Stomach (tissue), 9 donors: ENCODE data around the gene LHX4. TPM values are rescaled to one million over a fixed set of nuclear protein-coding genes. Genes with fewer than 3 reads are reported as not detected.

Experiments used
- DNase-seq, 2 donors: peaks; one replicate each; pipeline versions ENCODE4 v3.0.0 to v3.0.0-alpha.2; 2013 to 2019
- H3K27ac ChIP-seq, 5 donors: fragments of 200-600 bp in 4 of 5; sonication (generic) in 4 of 5; one replicate each; pipeline ENCODE4 v1.5.1; 2013 to 2019; ENCODE audit warnings: mild to moderate bottlenecking in 1 of 5, moderate library complexity in 1 of 5
- H3K27me3 ChIP-seq, 3 donors: fragments of 200-600 bp; sonication (generic); one replicate each; pipeline ENCODE4 v1.5.1; 2017 to 2019; ENCODE audit warnings: mixed run types in 1 of 3
- H3K36me3 ChIP-seq, 4 donors: fragments of 200-600 bp; sonication (generic); 1 replicate in 3 of 4; 2 replicates in 1 of 4; pipeline ENCODE4 v1.5.1; 2016 to 2019
- H3K4me1 ChIP-seq, 4 donors: fragments of 200-600 bp; sonication (generic); one replicate each; pipeline ENCODE4 v1.5.1; 2016 to 2019
- H3K4me3 ChIP-seq, 4 donors: fragments of 200-600 bp; sonication (generic) in 3 of 4; one replicate each; pipeline ENCODE4 v1.5.1; 2016 to 2019; ENCODE audit warnings: mild to moderate bottlenecking in 1 of 4
- H3K9me3 ChIP-seq, 4 donors: fragments of 200-600 bp; sonication (generic); one replicate each; pipeline ENCODE4 v1.5.1; 2016 to 2019
- EP300 ChIP-seq: sonication (generic); formaldehyde crosslinking; IDR thresholded peaks from one replicate; pipeline ENCODE4 v1.6.1; 2017; ENCODE audit warnings: antibody characterized with exemption
- POLR2A ChIP-seq, 4 donors: fragments of 450-650 bp; IDR thresholded peaks; one replicate each; pipeline ENCODE4 v1.6.1; 2016; ENCODE audit warnings: antibody characterized with exemption in 4 of 4, control low read depth in 2 of 4, mild to moderate bottlenecking in 1 of 4, moderate library complexity in 1 of 4
- POLR2AphosphoS5 ChIP-seq, 3 donors: sonication (generic); formaldehyde crosslinking; IDR thresholded peaks; one replicate each; pipeline ENCODE4 v1.6.1; 2016; ENCODE audit warnings: antibody characterized with exemption in 3 of 3
- WGBS, 5 donors: extraction: QIAGEN DNeasy Blood & Tissue Kit in 3 of 5; methylation state at CpG; one replicate each; pipeline versions ENCODE4 v1.1.5 to v1.1.7; 2013 to 2018; 5-methylcytosine and 5-hydroxymethylcytosine counted together
- intact Hi-C: fragments of 100-400 bp; cut with DNase I; formaldehyde crosslinking; loops from one replicate; pipeline ENCODE4 v1.15.1; 2023; ENCODE audit warnings: low total_unique reads
- polyA plus RNA-seq, 3 donors: library from polyadenylated mRNA; stranded (reverse); fragments of 200-250 nt; gene quantifications; one replicate each; pipeline ENCODE4 v1.2.3, GENCODE V29; 2013
- total RNA-seq, 5 donors: library from RNA; depleted of rRNA; stranded (reverse); fragments of >200 nt; gene quantifications; one replicate each; pipeline versions ENCODE4 v1.1.0 to v1.2.3, GENCODE V29; 2014 to 2016
- TF ChIP-seq, protein P1 (sequence below), 7 experiments: fragments of 450-650 bp in 4 of 7; fragments of 200-600 bp in 3 of 7; sonication (generic) in 3 of 7; IDR thresholded peaks; one replicate each; pipeline ENCODE4 v1.5.1; 2016 to 2019; ENCODE audit warnings: antibody characterized with exemption in 7 of 7, control low read depth in 2 of 7, mild to moderate bottlenecking in 1 of 7
- donor health status: healthy with polysubstance abuse.
- donor health status: Bipolar disorder and iron deficiency.
- donor health status: healthy.

LHX4 gene
- total and polyA plus RNA-seq, 8 donors = 0.03 to 0.18 TPM; not detected in 6

DNA sequence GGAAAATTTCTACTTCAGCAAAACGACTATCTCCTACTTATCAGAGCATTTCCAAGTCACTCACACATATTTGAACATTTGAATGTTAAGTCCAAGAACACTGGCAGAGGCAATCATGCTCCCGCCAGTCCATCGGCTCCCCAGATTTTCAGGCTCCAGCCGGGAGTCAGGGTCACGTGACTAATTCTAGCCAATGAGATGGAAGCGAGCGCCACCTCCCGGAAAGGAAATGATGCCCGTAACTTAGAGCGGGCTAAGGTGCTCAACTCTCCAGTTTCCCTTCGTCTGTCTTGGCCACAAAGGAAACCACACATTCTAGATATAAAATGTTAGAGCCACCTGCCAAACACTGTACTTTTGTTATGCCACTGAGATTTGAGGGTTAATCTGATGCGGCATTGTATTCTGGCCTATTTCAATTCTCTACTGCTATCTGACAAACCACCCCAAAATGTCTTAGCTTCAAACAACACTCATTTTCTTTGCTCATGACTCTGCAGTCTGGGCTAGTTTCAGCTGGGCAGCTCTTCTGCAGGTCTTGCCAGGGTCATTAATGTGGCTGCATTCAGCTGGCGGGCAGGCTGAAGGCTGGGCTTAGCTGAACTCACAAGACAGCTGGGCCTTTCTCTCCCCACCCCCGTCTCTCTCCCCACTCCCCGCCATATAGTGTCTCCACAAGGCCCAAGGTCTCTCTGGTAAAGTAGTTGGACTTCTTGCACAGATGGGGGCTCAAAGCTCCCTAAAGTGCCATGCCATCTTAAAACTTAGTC, 16.5 kb upstream of the LHX4 start:
- WGBS, 5 donors = 64 to 75% (median 70%) methylated on average over 15 of the region's 15 CpGs
- TF ChIP-seq, protein P1, sequence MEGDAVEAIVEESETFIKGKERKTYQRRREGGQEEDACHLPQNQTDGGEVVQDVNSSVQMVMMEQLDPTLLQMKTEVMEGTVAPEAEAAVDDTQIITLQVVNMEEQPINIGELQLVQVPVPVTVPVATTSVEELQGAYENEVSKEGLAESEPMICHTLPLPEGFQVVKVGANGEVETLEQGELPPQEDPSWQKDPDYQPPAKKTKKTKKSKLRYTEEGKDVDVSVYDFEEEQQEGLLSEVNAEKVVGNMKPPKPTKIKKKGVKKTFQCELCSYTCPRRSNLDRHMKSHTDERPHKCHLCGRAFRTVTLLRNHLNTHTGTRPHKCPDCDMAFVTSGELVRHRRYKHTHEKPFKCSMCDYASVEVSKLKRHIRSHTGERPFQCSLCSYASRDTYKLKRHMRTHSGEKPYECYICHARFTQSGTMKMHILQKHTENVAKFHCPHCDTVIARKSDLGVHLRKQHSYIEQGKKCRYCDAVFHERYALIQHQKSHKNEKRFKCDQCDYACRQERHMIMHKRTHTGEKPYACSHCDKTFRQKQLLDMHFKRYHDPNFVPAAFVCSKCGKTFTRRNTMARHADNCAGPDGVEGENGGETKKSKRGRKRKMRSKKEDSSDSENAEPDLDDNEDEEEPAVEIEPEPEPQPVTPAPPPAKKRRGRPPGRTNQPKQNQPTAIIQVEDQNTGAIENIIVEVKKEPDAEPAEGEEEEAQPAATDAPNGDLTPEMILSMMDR (IDR thresholded peaks at IDR 0.05) = no peak
- TF ChIP-seq EP300 (no peak), POLR2AphosphoS5 (IDR thresholded peaks at IDR 0.05) (no peak), POLR2A (IDR thresholded peaks at IDR 0.05) (no peak)
- no peak overlapping the region for H3K4me3 ChIP-seq

DNA sequence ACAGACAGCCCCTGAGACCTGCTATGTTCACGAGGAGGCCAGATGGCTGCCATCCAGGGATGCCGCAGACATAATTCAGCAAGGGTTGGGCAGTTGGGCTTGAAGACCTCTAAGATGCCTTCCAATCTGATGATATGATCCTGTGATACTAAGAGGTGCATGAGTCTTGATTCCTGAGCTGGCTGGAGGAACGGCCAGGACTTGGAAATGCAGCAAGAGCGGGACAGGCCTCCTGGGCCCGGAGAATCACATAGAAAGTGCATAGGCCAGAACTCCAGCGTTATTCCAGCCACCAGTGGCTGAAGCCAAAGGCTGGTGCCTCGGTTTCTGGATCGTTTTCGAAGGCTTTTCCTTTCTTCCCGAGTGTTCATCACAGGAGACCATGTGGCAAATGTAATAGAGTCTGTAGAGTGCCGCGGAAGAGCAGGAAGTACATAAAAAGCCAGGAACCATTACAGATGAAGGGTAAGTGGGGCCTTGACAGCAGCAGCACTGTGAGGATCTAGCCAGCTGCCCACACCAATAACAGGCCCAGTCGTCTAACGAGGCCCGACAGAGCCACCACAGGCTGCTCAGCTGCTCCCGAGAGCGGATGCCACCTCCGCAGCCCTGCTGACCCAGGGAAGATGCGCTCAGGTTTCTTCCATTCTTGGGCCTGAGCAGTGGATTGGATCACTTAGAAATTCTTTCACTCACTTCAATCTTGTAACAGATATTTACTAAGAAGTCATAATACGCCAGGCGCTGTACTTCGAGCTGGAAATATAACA, 14.0 kb upstream of the LHX4 start:
- peaks cover 0 to 27% (median 0%) of the 10 kb centered on the region in 3 donors for H3K27me3 ChIP-seq
- no peaks in the 10 kb centered on the region for H3K4me1 ChIP-seq
- 89 to 93% (median 91%) methylated on average over 22 of the region's 22 CpGs for WGBS, 5 donors
- intact Hi-C loops = no loop called here
- no peaks in the 10 kb centered on the region for H3K9me3 ChIP-seq
- no peak overlapping the region for H3K4me3 ChIP-seq
- no peaks in the 10 kb centered on the region for H3K36me3 ChIP-seq
- TF ChIP-seq, protein P1 (IDR thresholded peaks at IDR 0.05) = no peak
- no peak for TF ChIP-seq POLR2AphosphoS5 (IDR thresholded peaks at IDR 0.05)
- no peak for TF ChIP-seq POLR2A (IDR thresholded peaks at IDR 0.05)
- TF ChIP-seq EP300 = no peak
- no peak for DNase-seq
- H3K27ac ChIP-seq = no peak overlapping the region

More for the DNA sequence above, 16.5 kb upstream of the LHX4 start:
- intact Hi-C loops = no loop called here
- H3K36me3 ChIP-seq = no peaks in the 10 kb centered on the region
- peaks cover 0 to 18% (median 0%) of the 10 kb centered on the region in 3 donors for H3K27me3 ChIP-seq
- no peak overlapping the region for H3K27ac ChIP-seq
- H3K4me1 ChIP-seq = no peaks in the 10 kb centered on the region
- no peak for DNase-seq
- H3K9me3 ChIP-seq = no peaks in the 10 kb centered on the region

DNA sequence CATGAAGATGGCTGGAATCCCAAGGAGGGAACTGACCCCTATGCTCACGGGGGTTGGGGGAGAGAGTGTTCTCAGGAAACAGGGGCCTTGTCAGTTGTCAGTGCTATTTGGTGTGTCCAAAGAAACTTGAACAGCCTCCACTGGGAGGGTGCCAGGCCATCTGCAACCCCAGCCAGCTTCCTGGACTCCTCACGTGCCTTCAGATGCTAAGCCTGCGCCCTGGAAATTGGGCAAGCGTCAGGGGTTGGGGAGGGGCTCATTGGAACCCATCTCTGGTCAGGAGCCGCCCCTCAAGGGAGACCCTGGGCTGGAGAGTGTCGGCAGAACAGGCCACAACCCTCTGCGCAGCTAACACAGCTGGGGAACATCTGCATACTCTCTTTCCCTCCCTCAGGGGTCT, 13.1 kb upstream of the LHX4 start:
- intact Hi-C loops = no loop called here
- no peak overlapping the region for H3K27ac ChIP-seq
- no peaks in the 10 kb centered on the region for H3K4me1 ChIP-seq
- TF ChIP-seq EP300 = no peak
- no peak for TF ChIP-seq POLR2AphosphoS5 (IDR thresholded peaks at IDR 0.05)
- TF ChIP-seq, protein P1 (IDR thresholded peaks at IDR 0.05) = no peak
- TF ChIP-seq POLR2A (IDR thresholded peaks at IDR 0.05) = no peak
- H3K9me3 ChIP-seq = no peaks in the 10 kb centered on the region
- peaks cover 0 to 24% (median 0%) of the 10 kb centered on the region in 3 donors for H3K27me3 ChIP-seq
- DNase-seq = no peak
- no peak overlapping the region for H3K4me3 ChIP-seq
- 65 to 87% (median 76%) methylated on average over 6 to 7 of the region's 7 CpGs for WGBS, 5 donors
- H3K36me3 ChIP-seq = no peaks in the 10 kb centered on the region

DNA sequence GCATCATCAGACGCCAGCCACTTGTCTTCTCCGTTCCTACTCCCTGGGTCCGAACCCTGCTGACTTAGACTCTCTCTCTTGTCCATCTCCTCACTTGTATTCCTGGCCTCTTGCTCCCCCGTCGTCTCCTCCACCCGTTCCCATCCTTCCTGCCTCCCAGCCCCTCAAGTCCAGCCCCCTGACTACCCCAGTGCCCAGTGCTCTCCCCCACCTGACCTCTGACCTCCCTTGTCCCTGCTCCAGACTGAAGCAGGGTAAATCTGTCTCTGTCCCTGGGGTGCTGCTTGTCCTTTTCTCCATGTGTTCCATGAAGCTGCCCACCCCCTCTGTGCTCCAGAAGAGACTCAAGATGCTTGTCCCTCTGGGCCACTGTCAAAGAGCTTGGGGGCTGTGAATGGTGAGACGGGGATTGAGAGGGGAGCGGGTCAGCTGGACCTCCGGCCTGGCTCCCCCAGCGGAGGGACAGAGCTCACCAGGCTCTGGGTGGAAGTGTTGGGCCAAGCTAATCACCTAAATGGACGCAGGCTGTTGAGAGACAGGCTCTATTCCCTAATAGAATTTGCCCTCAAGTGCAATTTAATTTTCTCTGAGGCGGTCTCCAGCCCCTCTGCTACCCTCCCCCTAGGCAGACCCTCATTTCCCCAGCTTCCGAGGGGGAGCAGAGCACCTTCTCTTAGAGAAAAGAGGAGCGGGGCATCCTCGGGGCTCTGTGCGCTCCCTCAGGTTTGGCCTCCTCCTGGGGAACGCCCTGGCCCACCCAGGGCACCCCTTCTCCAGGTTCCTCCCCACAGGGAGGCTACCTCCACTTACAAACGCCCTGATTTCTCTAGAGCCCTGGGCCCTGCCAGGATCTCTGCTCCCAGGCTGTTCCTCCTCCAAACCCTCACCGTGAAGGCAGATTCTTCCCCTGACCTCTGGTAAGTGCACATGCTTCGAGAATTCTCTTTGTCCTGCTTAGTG, 11.0 kb upstream of the LHX4 start:
- DNase-seq = no peak
- TF ChIP-seq, protein P1 (IDR thresholded peaks at IDR 0.05) = no peak
- TF ChIP-seq EP300 = no peak
- no peak for TF ChIP-seq POLR2A (IDR thresholded peaks at IDR 0.05)
- no peak for TF ChIP-seq POLR2AphosphoS5 (IDR thresholded peaks at IDR 0.05)
- WGBS, 5 donors = 78 to 84% (median 83%) methylated on average over 20 of the region's 20 CpGs
- Histone ChIP-seq H3K4me3 (no peak overlapping the region), H3K36me3 (no peaks in the 10 kb centered on the region), H3K27me3 (peaks cover 0 to 36% (median 0%) of the 10 kb centered on the region in 3 donors), H3K4me1 (no peaks in the 10 kb centered on the region), H3K9me3 (no peaks in the 10 kb centered on the region), H3K27ac (no peak overlapping the region)
- intact Hi-C loops = no loop called here
